Trophoblast cell (in vitro differentiated cells and primary cell): Measurements from ENCODE around the gene PTPN1.

ENCODE experiments used
- DNase-seq, 2 donors: peaks; one replicate each; pipeline ENCODE4 v3.0.0-alpha.2; 2016
- H2AFZ ChIP-seq: 2 replicates; pipeline ENCODE4 v1.6.1; 2013; ENCODE audit warnings: low read length, moderate library complexity, mild to moderate bottlenecking; ENCODE audit not compliant: insufficient read depth, poor library complexity
- H2AK5ac ChIP-seq: 2 replicates; pipeline ENCODE4 v1.6.1; 2013; ENCODE audit warnings: mild to moderate bottlenecking, low read length
- H2BK120ac ChIP-seq: 2 replicates; pipeline ENCODE4 v1.6.1; 2013; ENCODE audit warnings: low read length, mild to moderate bottlenecking, moderate library complexity; ENCODE audit not compliant: insufficient read depth, poor library complexity
- H2BK12ac ChIP-seq: 2 replicates; pipeline ENCODE4 v1.6.1; 2013; ENCODE audit warnings: mild to moderate bottlenecking, low read length, moderate library complexity
- H2BK5ac ChIP-seq: 2 replicates; pipeline ENCODE4 v1.6.1; 2013; ENCODE audit warnings: low read length, low read depth, moderate library complexity, mild to moderate bottlenecking; ENCODE audit not compliant: poor library complexity
- H3K14ac ChIP-seq: 2 replicates; pipeline ENCODE4 v1.6.1; 2013; ENCODE audit warnings: mild to moderate bottlenecking, low read length
- H3K18ac ChIP-seq: 2 replicates; pipeline ENCODE4 v1.6.1; 2013; ENCODE audit warnings: mild to moderate bottlenecking, low read length
- H3K23ac ChIP-seq: 2 replicates; pipeline ENCODE4 v1.6.1; 2013; ENCODE audit warnings: low read length
- H3K27ac ChIP-seq: 2 replicates; pipeline ENCODE4 v1.5.1; 2013; ENCODE audit warnings: low read depth, mild to moderate bottlenecking, inconsistent platforms, low read length, moderate library complexity
- H3K27me3 ChIP-seq: 2 replicates; pipeline ENCODE4 v1.6.1; 2013; ENCODE audit warnings: inconsistent platforms, mild to moderate bottlenecking, low read length, moderate library complexity; ENCODE audit not compliant: insufficient read depth
- H3K36me3 ChIP-seq, 2 experiments: 1 replicate in 1 of 2; 2 replicates in 1 of 2; pipeline ENCODE4 v1.6.1; 2013; ENCODE audit warnings: low read length in 2 of 2, mild to moderate bottlenecking in 2 of 2, moderate library complexity in 1 of 2; ENCODE audit not compliant: insufficient read depth in 2 of 2, control insufficient read depth in 1 of 2
- H3K4ac ChIP-seq: 2 replicates; pipeline ENCODE4 v1.6.1; 2013; ENCODE audit warnings: low read depth, mild to moderate bottlenecking, low read length, moderate library complexity
- H3K4me1 ChIP-seq, 2 experiments: 1 replicate in 1 of 2; 2 replicates in 1 of 2; pipeline ENCODE4 v1.6.1; 2013; ENCODE audit warnings: low read length in 2 of 2, mild to moderate bottlenecking in 2 of 2, moderate library complexity in 1 of 2; ENCODE audit not compliant: insufficient read depth in 2 of 2, control insufficient read depth in 1 of 2
- H3K4me2 ChIP-seq: 2 replicates; pipeline ENCODE4 v1.6.1; 2013; ENCODE audit warnings: inconsistent platforms, mild to moderate bottlenecking, low read length, moderate library complexity
- H3K4me3 ChIP-seq: 2 replicates; pipeline ENCODE4 v1.5.1; 2013; ENCODE audit warnings: mild to moderate bottlenecking, low read depth, low read length, inconsistent platforms
- H3K79me1 ChIP-seq: one replicate; pipeline ENCODE4 v1.6.1; 2013; ENCODE audit warnings: low read length
- H3K79me2 ChIP-seq: 2 replicates; pipeline ENCODE4 v1.6.1; 2013; ENCODE audit warnings: low read length, mild to moderate bottlenecking; ENCODE audit not compliant: control insufficient read depth, insufficient read depth, poor library complexity
- H3K9ac ChIP-seq: 2 replicates; pipeline ENCODE4 v1.6.1; 2013; ENCODE audit warnings: mild to moderate bottlenecking, low read length
- H3K9me3 ChIP-seq: 2 replicates; pipeline ENCODE4 v1.6.1; 2013; ENCODE audit warnings: low read depth, mild to moderate bottlenecking, control low read depth, inconsistent platforms, low read length; ENCODE audit not compliant: insufficient read depth
- H4K12ac ChIP-seq: 2 replicates; pipeline ENCODE4 v1.6.1; 2013; ENCODE audit warnings: low read depth, mild to moderate bottlenecking, low read length, moderate library complexity
- H4K8ac ChIP-seq: 2 replicates; pipeline ENCODE4 v1.6.1; 2013; ENCODE audit warnings: low read depth, mild to moderate bottlenecking, low read length, moderate library complexity
- H4K91ac ChIP-seq: one replicate; pipeline ENCODE4 v1.6.1; 2013; ENCODE audit warnings: low read depth, mild to moderate bottlenecking, low read length, moderate library complexity
- WGBS: extraction: QIAGEN DNeasy Blood & Tissue Kit; methylation state at CpG from one replicate; pipeline ENCODE4 v1.1.7; 2013; ENCODE audit warnings: missing lambda C conversion rate; ENCODE audit not compliant: insufficient read length, insufficient coverage; ENCODE audit errors: extremely low coverage; 5-methylcytosine and 5-hydroxymethylcytosine counted together

The PTPN1 gene

DNA sequence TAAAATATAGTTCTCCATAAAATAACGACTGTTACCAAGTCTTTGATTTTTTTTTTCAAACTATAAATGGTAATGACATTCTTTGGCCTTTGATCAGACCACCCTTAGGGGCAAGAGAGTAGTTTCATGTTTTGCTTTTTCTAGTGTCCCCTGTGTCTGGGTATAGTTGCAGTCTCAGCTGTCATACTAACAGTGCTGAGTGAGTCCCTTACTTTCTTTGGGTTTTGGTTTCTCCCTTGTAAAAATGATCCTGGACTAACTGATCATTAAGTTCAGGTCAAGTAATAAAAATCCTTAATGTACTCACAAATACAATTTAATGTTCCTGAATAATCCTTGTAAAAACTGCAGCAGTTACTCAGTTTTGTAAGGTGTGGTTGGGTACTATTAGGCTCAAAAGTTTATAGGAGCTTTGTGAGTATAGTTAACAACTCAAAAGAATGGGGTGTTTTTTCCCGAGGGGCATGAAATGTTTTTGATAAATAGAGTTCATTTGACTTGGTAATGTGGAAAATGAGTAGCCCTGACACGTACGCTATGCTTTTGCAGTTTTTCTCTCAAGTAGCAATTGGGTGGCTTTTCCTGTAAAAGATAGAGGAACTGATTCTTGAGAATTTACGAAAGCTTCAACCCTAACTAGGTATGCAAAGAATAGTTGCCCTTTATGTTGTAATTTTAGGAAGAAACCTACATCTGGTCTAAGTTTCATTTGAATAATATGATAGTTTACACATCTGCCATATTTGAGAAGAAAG is 6.2 kb downstream of the PTPN1 start:
- no peak overlapping the region for H4K8ac ChIP-seq
- no peak overlapping the region for H3K9ac ChIP-seq
- H3K4ac ChIP-seq, result no peak overlapping the region
- no peaks in the 10 kb centered on the region for H3K79me1 ChIP-seq
- DNase-seq, result no peak
- no peak overlapping the region for H3K18ac ChIP-seq
- no peak overlapping the region for H2AK5ac ChIP-seq
- no peaks in the 10 kb centered on the region for H3K9me3 ChIP-seq
- H3K4me1 ChIP-seq, result peaks cover 0 to under 1% of the 10 kb centered on the region in 2 experiments
- no peak overlapping the region for H4K91ac ChIP-seq
- H4K12ac ChIP-seq, result no peak overlapping the region
- H2BK12ac ChIP-seq, result no peak overlapping the region
- no peak overlapping the region for H2BK5ac ChIP-seq
- no peak overlapping the region for H2BK120ac ChIP-seq
- WGBS, result no CpG with 5 or more reads among the region's 5 CpGs
- H2AFZ ChIP-seq, result no peak overlapping the region
- H3K4me3 ChIP-seq, result no peak overlapping the region
- no peak overlapping the region for H3K27ac ChIP-seq
- peaks cover 2% of the 10 kb centered on the region in 2 experiments for H3K36me3 ChIP-seq
- H3K4me2 ChIP-seq, result no peak overlapping the region
- H3K14ac ChIP-seq, result no peak overlapping the region
- no peak overlapping the region for H3K23ac ChIP-seq
- H3K79me2 ChIP-seq, result peaks cover 2% of the 10 kb centered on the region
- no peaks in the 10 kb centered on the region for H3K27me3 ChIP-seq

DNA sequence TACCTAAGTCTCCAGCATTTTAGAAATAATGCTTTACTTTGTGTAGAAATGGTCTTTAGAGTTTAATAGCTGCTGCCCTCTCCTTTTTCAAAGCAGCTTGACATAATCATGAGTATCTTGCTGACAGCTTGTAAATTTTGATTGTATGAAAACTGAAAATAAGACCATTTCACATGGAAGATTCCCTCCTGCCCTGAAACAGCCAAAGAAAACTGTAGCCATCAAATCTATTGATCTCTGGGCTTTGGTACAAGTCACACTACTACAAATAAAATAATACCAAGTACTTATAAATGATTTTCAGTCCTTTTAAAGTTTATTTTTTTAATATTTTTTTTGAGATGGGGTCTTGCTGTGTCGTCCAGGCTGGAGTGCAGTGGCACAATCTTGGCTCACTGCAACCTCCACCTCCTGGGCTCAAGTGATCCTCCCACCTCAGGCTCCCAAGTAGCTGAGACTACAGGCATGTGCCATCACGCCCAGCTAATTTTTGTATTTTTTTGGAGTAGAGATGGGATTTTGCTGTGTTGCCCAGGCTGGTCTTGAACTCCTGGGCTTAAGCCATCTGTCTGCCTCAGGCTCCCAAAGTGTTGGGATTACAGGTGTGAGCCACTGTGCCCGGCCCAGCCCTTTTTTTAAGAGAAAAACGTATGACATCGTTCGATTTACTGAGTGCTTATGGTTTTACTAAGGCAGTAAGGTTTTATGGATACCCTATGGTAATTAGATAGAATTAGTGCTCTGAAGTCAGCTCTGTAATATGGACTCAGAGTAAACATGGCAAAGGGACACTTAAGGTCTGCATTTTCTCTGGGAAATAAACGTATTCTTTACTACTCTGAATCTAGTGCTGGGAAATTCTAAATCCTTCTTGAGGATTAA is 7.0 kb downstream of the PTPN1 start:
- Histone ChIP-seq H3K9me3 (no peaks in the 10 kb centered on the region), H4K91ac (no peak overlapping the region), H2BK12ac (no peak overlapping the region), H3K4me3 (no peak overlapping the region), H3K4ac (peak overlapping the region; percentile 44), H3K27ac (no peak overlapping the region), H2BK5ac (no peak overlapping the region), H3K18ac (no peak overlapping the region), H3K36me3 (peaks cover 2 to 3% of the 10 kb centered on the region in 2 experiments), H4K8ac (no peak overlapping the region), H2AFZ (no peak overlapping the region), H3K14ac (no peak overlapping the region), H2BK120ac (no peak overlapping the region), H3K79me2 (peaks cover 4% of the 10 kb centered on the region), H3K4me1 (no peaks in the 10 kb centered on the region), H3K4me2 (no peak overlapping the region), H4K12ac (no peak overlapping the region), H2AK5ac (no peak overlapping the region), H3K9ac (no peak overlapping the region), H3K27me3 (no peaks in the 10 kb centered on the region), H3K23ac (no peak overlapping the region), H3K79me1 (no peaks in the 10 kb centered on the region)
- DNase-seq, result no peak
- WGBS, result no CpG with 5 or more reads among the region's 7 CpGs

GRCh38 chr20:50517817-50518154 is 7.6 kb downstream of the PTPN1 start:
- no peaks in the 10 kb centered on the region for H3K4me1 ChIP-seq

GRCh38 chr20:50518270-50518721 is 8.1 kb downstream of the PTPN1 start:
- Histone ChIP-seq H3K79me1 (no peaks in the 10 kb centered on the region), H2BK12ac (no peak overlapping the region), H4K8ac (no peak overlapping the region), H2BK5ac (no peak overlapping the region), H2BK120ac (no peak overlapping the region), H4K91ac (no peak overlapping the region), H3K9ac (no peak overlapping the region), H3K27ac (no peak overlapping the region), H3K4me2 (no peak overlapping the region), H3K27me3 (no peaks in the 10 kb centered on the region), H3K4me1 (no peaks in the 10 kb centered on the region), H4K12ac (no peak overlapping the region), H3K36me3 (peaks cover 2 to 3% of the 10 kb centered on the region in 2 experiments), H3K4ac (no peak overlapping the region), H2AFZ (no peak overlapping the region), H3K14ac (no peak overlapping the region), H3K23ac (no peak overlapping the region), H3K9me3 (no peaks in the 10 kb centered on the region), H2AK5ac (no peak overlapping the region), H3K18ac (no peak overlapping the region), H3K79me2 (peaks cover 4% of the 10 kb centered on the region), H3K4me3 (no peak overlapping the region)
- DNase-seq, result peak in 1 of 2 donors; percentile 52
- WGBS, result no CpG with 5 or more reads among the region's 4 CpGs

More at GRCh38 chr20:50517817-50518154, 7.6 kb downstream of the PTPN1 start:
- Histone ChIP-seq H3K14ac (no peak overlapping the region), H3K4me2 (no peak overlapping the region), H3K9ac (no peak overlapping the region), H2BK12ac (no peak overlapping the region), H3K4me3 (no peak overlapping the region), H3K79me2 (peaks cover 4% of the 10 kb centered on the region), H3K36me3 (peaks cover 2 to 3% of the 10 kb centered on the region in 2 experiments), H4K8ac (no peak overlapping the region), H3K23ac (no peak overlapping the region), H3K18ac (no peak overlapping the region), H4K12ac (no peak overlapping the region), H2AK5ac (no peak overlapping the region), H4K91ac (no peak overlapping the region), H2BK120ac (no peak overlapping the region), H3K27me3 (no peaks in the 10 kb centered on the region), H3K27ac (no peak overlapping the region), H3K9me3 (no peaks in the 10 kb centered on the region), H2AFZ (no peak overlapping the region), H2BK5ac (no peak overlapping the region), H3K4ac (no peak overlapping the region), H3K79me1 (no peaks in the 10 kb centered on the region)
- no CpG with 5 or more reads among the region's 3 CpGs for WGBS
- no peak for DNase-seq
